Loucy (cell line): ENCODE results near the gene RAB10.
"Not testable (repeated sequence)": the region's sequence is repeated elsewhere in the genome, so short reads cannot be mapped to it uniquely, and the experiment has no call there.

ENCODE experiments used
- H2AFZ ChIP-seq: fragments of 200-600 bp; sonication (generic); 2 replicates; pipeline ENCODE4 v1.6.0; 2016; ENCODE audit warnings: antibody characterized with exemption, mild to moderate bottlenecking, low read length, moderate library complexity
- H3F3A ChIP-seq: fragments of 200-600 bp; 2 replicates; pipeline ENCODE4 v1.6.0; 2016; ENCODE audit warnings: antibody characterized with exemption, low read depth, mild to moderate bottlenecking
- H3K27me3 ChIP-seq: fragments of 200-600 bp; sonication (generic); 2 replicates; pipeline ENCODE4 v1.6.1; 2014; ENCODE audit warnings: low read length, mild to moderate bottlenecking; ENCODE audit not compliant: insufficient read depth, poor library complexity, severe bottlenecking
- H3K36me3 ChIP-seq: fragments of 200-600 bp; sonication (generic); 2 replicates; pipeline ENCODE4 v1.6.1; 2016; ENCODE audit warnings: low read length; ENCODE audit not compliant: insufficient read depth
- H3K4me1 ChIP-seq: fragments of 200-600 bp; sonication (generic); 2 replicates; pipeline ENCODE4 v1.5.1; 2014; ENCODE audit warnings: low read length, mild to moderate bottlenecking; ENCODE audit not compliant: insufficient read depth, poor library complexity, severe bottlenecking
- H3K4me2 ChIP-seq: fragments of 200-600 bp; sonication (generic); 2 replicates; pipeline ENCODE4 v1.6.0; 2014; ENCODE audit warnings: antibody characterized with exemption, low read length, low read depth, mild to moderate bottlenecking; ENCODE audit not compliant: poor library complexity, severe bottlenecking
- H3K4me3 ChIP-seq: fragments of 200-600 bp; sonication (generic); 2 replicates; pipeline ENCODE4 v1.5.1; 2014; ENCODE audit warnings: low read length, mild to moderate bottlenecking, mixed read lengths; ENCODE audit not compliant: poor library complexity, severe bottlenecking
- H3K79me2 ChIP-seq: fragments of 200-600 bp; sonication (generic); 2 replicates; pipeline ENCODE4 v1.6.1; 2014; ENCODE audit warnings: low read length; ENCODE audit not compliant: insufficient read depth
- H3K9ac ChIP-seq: fragments of 200-600 bp; sonication (generic); 2 replicates; pipeline ENCODE4 v1.6.0; 2014; ENCODE audit warnings: mild to moderate bottlenecking, low read depth, low read length, moderate library complexity; ENCODE audit not compliant: poor library complexity, severe bottlenecking
- H3K9me2 ChIP-seq: fragments of 200-600 bp; sonication (generic); replicated peaks from 2 replicates; pipeline ENCODE4 v1.6.1; 2016; ENCODE audit warnings: low read depth, low read length, mixed read lengths
- H3K9me3 ChIP-seq: fragments of 200-600 bp; sonication (generic); 2 replicates; pipeline ENCODE4 v1.6.1; 2014; ENCODE audit warnings: mild to moderate bottlenecking, antibody characterized with exemption, low read length, low read depth; ENCODE audit not compliant: insufficient read depth
- H4K20me1 ChIP-seq: fragments of 200-600 bp; sonication (generic); 2 replicates; pipeline ENCODE4 v1.6.0; 2014; ENCODE audit warnings: antibody characterized with exemption, low read length, mild to moderate bottlenecking; ENCODE audit not compliant: insufficient read depth, poor library complexity, severe bottlenecking
- CTCF ChIP-seq: fragments of 200-600 bp; sonication (generic); conservative IDR thresholded peaks from 2 replicates; pipeline ENCODE4 v1.5.1; 2014; ENCODE audit warnings: mild to moderate bottlenecking, antibody characterized with exemption, low read length
- EZH2phosphoT487 ChIP-seq: fragments of 200-600 bp; IDR thresholded peaks from 2 replicates; pipeline ENCODE4 v1.6.1; 2018; ENCODE audit warnings: antibody characterized with exemption, mild to moderate bottlenecking, moderate library complexity, borderline replicate concordance

Gene RAB10

DNA sequence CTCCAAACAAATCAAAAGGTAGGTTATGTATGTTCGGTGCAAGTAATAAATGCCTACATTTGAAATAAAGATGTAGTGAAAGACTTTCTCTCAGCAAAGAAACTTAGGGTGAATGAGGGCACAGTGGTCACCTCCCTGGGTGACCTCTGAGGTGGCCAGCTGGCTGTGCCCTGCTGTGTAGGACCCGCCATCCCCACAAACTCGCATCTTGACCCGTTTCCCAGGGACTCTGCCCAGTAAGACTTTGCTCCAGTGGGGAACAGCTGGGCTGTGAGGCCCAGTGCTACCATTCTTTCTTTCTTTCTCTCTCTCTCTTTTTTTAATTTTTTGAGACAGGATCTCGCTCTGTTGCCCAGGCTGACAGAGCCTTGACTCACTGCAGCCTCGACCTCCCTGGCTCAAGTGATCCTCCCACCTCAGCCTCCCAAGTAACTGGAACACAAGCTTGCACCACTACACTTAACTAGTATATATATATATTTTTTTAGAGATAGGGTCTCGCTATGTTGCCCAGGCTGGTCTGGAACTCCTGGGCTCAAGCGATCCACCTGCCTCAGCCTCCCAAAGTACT lies 130.8 kb downstream of the RAB10 start:
- Histone ChIP-seq H3K9ac (no peak overlapping the region), H3K27me3 (no peaks in the 10 kb centered on the region), H3K9me3 (no peaks in the 10 kb centered on the region), H4K20me1 (no peaks in the 10 kb centered on the region), H3K9me2 (no peaks in the 10 kb centered on the region), H3K79me2 (no peaks in the 10 kb centered on the region), H3K4me1 (no peaks in the 10 kb centered on the region), H3F3A (no peaks in the 10 kb centered on the region), H3K4me3 (no peak overlapping the region), H2AFZ (no peak overlapping the region), H3K4me2 (no peak overlapping the region), H3K36me3 (no peaks in the 10 kb centered on the region)
- TF ChIP-seq CTCF (no peak), EZH2phosphoT487 (no peak)

DNA sequence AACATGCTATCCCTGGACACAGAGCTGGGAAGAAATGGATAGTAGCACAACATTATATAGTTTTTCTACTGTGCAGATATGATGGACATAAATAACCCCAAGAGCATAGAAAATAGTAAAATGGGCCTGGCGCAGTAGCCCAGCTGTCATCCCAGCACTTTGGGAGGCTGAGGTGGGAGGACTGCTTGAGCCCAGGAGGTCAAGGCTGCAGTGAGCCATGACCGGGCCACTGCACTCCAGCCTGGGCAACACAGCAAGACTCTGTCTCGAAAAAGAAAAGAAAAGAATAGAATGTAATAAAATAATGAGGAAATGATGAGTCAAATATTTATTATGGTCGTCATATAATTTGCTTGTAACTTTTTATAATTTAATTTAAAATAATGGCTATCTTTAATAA lies 131.5 kb downstream of the RAB10 start:
- Histone ChIP-seq H3K79me2 (no peaks in the 10 kb centered on the region), H3K4me2 (no peak overlapping the region), H3K36me3 (no peaks in the 10 kb centered on the region), H3K4me1 (no peaks in the 10 kb centered on the region), H2AFZ (no peak overlapping the region), H3K27me3 (no peaks in the 10 kb centered on the region), H3K9me2 (no peaks in the 10 kb centered on the region), H3K9me3 (no peaks in the 10 kb centered on the region), H3K9ac (no peak overlapping the region), H4K20me1 (no peaks in the 10 kb centered on the region), H3F3A (no peaks in the 10 kb centered on the region), H3K4me3 (no peak overlapping the region)
- TF ChIP-seq CTCF (no peak), EZH2phosphoT487 (no peak)

GRCh38 chr2:26166541-26166940 lies 132.7 kb downstream of the RAB10 start:
- not testable (repeated sequence) for H2AFZ ChIP-seq, H3K9me3 ChIP-seq, H3K4me2 ChIP-seq, H4K20me1 ChIP-seq, H3K79me2 ChIP-seq, H3K36me3 ChIP-seq, H3K27me3 ChIP-seq, H3K9me2 ChIP-seq, H3K4me3 ChIP-seq, H3F3A ChIP-seq, H3K9ac ChIP-seq, H3K4me1 ChIP-seq

DNA sequence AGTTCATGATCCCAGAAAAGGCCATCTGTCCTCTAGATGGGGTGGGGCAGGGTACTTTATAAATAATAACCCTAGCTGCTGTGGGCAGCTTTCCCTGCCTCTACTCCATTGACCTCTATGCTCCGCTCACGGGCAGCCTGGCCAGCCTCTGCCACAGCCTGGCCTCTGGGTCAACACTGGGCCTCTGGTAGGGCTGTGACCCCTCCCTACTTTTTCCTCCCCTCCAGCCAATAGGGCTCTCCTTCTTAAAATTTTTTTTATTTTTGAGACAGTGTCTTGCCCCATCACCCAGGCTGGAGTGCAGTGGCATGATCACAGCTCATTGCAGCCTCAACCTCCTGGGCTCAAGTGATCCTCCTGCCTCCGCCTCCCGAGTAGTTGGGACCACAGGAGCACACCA lies 134.9 kb downstream of the RAB10 start:
- Histone ChIP-seq H3K36me3 (no peaks in the 10 kb centered on the region), H2AFZ (no peak overlapping the region), H3K9me3 (no peaks in the 10 kb centered on the region), H3K4me1 (no peaks in the 10 kb centered on the region), H3K27me3 (no peaks in the 10 kb centered on the region), H3K9me2 (no peaks in the 10 kb centered on the region), H3F3A (no peaks in the 10 kb centered on the region), H4K20me1 (no peaks in the 10 kb centered on the region), H3K79me2 (no peaks in the 10 kb centered on the region), H3K9ac (no peak overlapping the region), H3K4me3 (no peak overlapping the region), H3K4me2 (no peak overlapping the region)
- TF ChIP-seq EZH2phosphoT487 (no peak), CTCF (no peak)
